ENCODE measurements around the gene TBXAS1. TPM values are rescaled to one million over a fixed set of nuclear protein-coding genes. Genes with fewer than 3 reads are reported as not detected.

Gene TBXAS1
- total and polyA plus RNA-seq, 2 of the 8 experiments (the other 6 are each of a cell fraction or from before 2014, with no cell fraction given), result 0.86 to 2.1 TPM

DNA sequence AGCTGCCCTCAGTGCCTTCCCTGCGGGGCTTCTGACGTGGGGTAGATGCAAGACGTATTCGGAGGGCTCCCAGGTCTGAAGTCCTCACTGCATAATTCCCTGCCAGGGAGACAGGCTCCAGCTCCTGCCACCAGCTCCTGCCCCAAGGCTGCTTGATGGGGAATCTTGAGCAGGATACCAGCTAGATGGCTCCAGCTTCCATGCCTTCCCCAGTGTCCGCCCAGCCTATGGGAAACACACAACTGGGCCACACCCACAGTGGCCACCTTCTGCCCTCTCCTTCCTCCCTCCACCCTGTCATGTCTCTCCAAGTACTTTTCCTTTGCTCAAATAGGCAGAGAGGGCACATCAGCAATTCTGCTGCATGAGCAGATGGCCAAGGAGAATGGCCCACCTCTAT is 137.9 kb downstream of the TBXAS1 start:
- no peak overlapping the region for H3K14ac ChIP-seq (ENCODE audit: insufficient read length)
- 88% methylated on average over 5 of the region's 5 CpGs; no CpG with 5 or more reads in 1 of the 2 experiments for WGBS, 2 experiments (ENCODE audit: extremely low coverage in 1 of 2, insufficient coverage in 1 of 2, insufficient read length in 1 of 2, insufficient replicate concordance in 2 of 2, low coverage in 1 of 2, low lambda C conversion rate in 2 of 2, missing lambda C conversion rate in 1 of 2)
- H3K27ac ChIP-seq (ENCODE audit: low read depth, low read length), result no peak overlapping the region
- no peak overlapping the region for H3K4me3 ChIP-seq (ENCODE audit: extremely low read depth in 1 of 4, insufficient read depth in 2 of 4, low read depth in 3 of 4, low read length in 4 of 4)
- H4K20me1 ChIP-seq (replicated peaks in 1 of 2; ENCODE audit: control insufficient read depth in 1 of 2, insufficient read depth in 2 of 2, low read length in 2 of 2), result no peaks in the 10 kb centered on the region
- peaks cover 0 to 12% (median 6%) of the 10 kb centered on the region in 4 experiments; a peak in 6 of 7 replicates for H3K4me1 ChIP-seq (replicated peaks in 1 of 4; ENCODE audit: control insufficient read depth in 3 of 4, insufficient read depth in 4 of 4, low read length in 3 of 4)
- H2BK15ac ChIP-seq (ENCODE audit: low read length), result 0 out of 2 replicates have a peak overlapping the region, but pooled peaks have one; percentile 34
- no peaks in the 10 kb centered on the region for H3K79me1 ChIP-seq (ENCODE audit: low read depth, low read length)
- H3K18ac ChIP-seq (ENCODE audit: extremely low read depth, low read length), result no peak overlapping the region
- CTCF ChIA-PET (ENCODE audit: partially characterized antibody), result interaction anchor here (0.9 to 1.8 kb wide), 5 partner anchors 12 to 348 kb away, joined by 3 to 5 read pairs (median 4); no protein-coding TSS in a partner anchor
- H4K8ac ChIP-seq (ENCODE audit: extremely low read depth, insufficient read depth, low read length), result no peak overlapping the region; the same call in 1 of the 2 replicates
- H3K23ac ChIP-seq (ENCODE audit: insufficient read length), result no peak overlapping the region
- no peaks in the 10 kb centered on the region for H3K79me2 ChIP-seq (ENCODE audit: control insufficient read depth in 1 of 2, insufficient read depth in 2 of 2, low read length in 2 of 2)
- FAIRE-seq (no peak), DNase-seq (ENCODE audit: low read depth in 1 of 2, low spot score in 2 of 2) (no peak)
- TF ChIP-seq BRCA1 (IDR thresholded peaks at IDR 0.05; ENCODE audit: low read depth, low read length) (no peak), SRF (IDR thresholded peaks at IDR 0.05; ENCODE audit: low read depth, low read length) (no peak), TCF12 (IDR thresholded peaks at IDR 0.05; ENCODE audit: low read depth, low read length) (no peak), EP300 (IDR thresholded peaks at IDR 0.05; ENCODE audit: borderline replicate concordance in 1 of 2, low read depth in 2 of 2, low read length in 2 of 2) (no peak), SUZ12 (IDR thresholded peaks at IDR 0.05; ENCODE audit: low read length) (no peak), SIN3A (conservative IDR thresholded peaks at IDR 0.05 in 1 of 2, IDR thresholded peaks at IDR 0.05 in 1 of 2; ENCODE audit: low read depth in 1 of 2, low read length in 2 of 2) (no peak), ATF3 (IDR thresholded peaks at IDR 0.05; ENCODE audit: insufficient read depth, low read depth, low read length) (no peak)
- no peak overlapping the region for H3K56ac ChIP-seq (replicated peaks; ENCODE audit: insufficient read length, low read depth, low read length)
- POLR2A ChIA-PET (ENCODE audit: partially characterized antibody), result no interaction called here
- H3K27me3 ChIP-seq (replicated peaks in 1 of 4; ENCODE audit: control insufficient read depth in 3 of 4, extremely low read depth in 1 of 4, insufficient read depth in 3 of 4, low read length in 3 of 4), result no peaks in the 10 kb centered on the region; a peak in 1 of 7 replicates
- H3K23me2 ChIP-seq (ENCODE audit: low read depth, low read length), result no peaks in the 10 kb centered on the region
- no peaks in the 10 kb centered on the region for H3K36me3 ChIP-seq (ENCODE audit: control insufficient read depth in 2 of 4, insufficient read depth in 4 of 4, low read length in 3 of 4)
- no peak overlapping the region for H3K4me2 ChIP-seq (ENCODE audit: insufficient read depth in 1 of 2, low read depth in 2 of 2, low read length in 2 of 2)
- no peak overlapping the region for H4K91ac ChIP-seq (replicated peaks; ENCODE audit: insufficient read length, low read length)
- no peak overlapping the region for H2BK5ac ChIP-seq (ENCODE audit: low read depth, low read length)
- no peak overlapping the region for H3K4ac ChIP-seq (replicated peaks; ENCODE audit: insufficient read length, low read depth, low read length)
- H3K9me3 ChIP-seq (ENCODE audit: insufficient read depth in 2 of 2, low read depth in 1 of 2, low read length in 1 of 2), result no peaks in the 10 kb centered on the region
- H2BK12ac ChIP-seq (ENCODE audit: low read depth, low read length), result no peak overlapping the region
- no peak overlapping the region for H2BK120ac ChIP-seq (replicated peaks; ENCODE audit: low read depth, low read length)
- no peak overlapping the region; the same call in 1 of the 2 replicates for H2BK20ac ChIP-seq (ENCODE audit: low read length)
- H2AK5ac ChIP-seq (ENCODE audit: low read depth, low read length), result no peak overlapping the region
- H4K5ac ChIP-seq (ENCODE audit: insufficient read length, low read depth, low read length), result no peak overlapping the region
- peak overlapping the region; percentile 70; the same call in 1 of the 2 replicates for H2AFZ ChIP-seq (ENCODE audit: low read length)
- no peak overlapping the region for H3K9ac ChIP-seq (replicated peaks in 1 of 4; ENCODE audit: extremely low read depth in 1 of 4, low read depth in 3 of 4, low read length in 3 of 4)

Measured in H1 (cell line).